Thoracic aorta (tissue), 2 donors: ENCODE data around the gene KCNJ2. TPM values are rescaled to one million over a fixed set of nuclear protein-coding genes. Genes with fewer than 3 reads are reported as not detected.

ENCODE experiments used
- ATAC-seq: fragments of 150-250 bp; one replicate; pipeline ENCODE4 v1.8.0; 2017; ENCODE audit warnings: low read depth; ENCODE audit not compliant: insufficient number of reproducible peaks, low FRiP score
- DNase-seq: peaks from one replicate; pipeline ENCODE4 v3.0.0-alpha.2; 2020; ENCODE audit warnings: low spot score
- H3K27ac ChIP-seq, 2 donors: fragments of 200-600 bp; sonication (generic); 1 replicate in 1 of 2; 2 replicates in 1 of 2; pipeline ENCODE4 v1.5.1; 2016; ENCODE audit warnings: mild to moderate bottlenecking in 2 of 2, moderate library complexity in 2 of 2
- H3K27me3 ChIP-seq: fragments of 200-600 bp; sonication (generic); replicated peaks from 2 replicates; pipeline ENCODE4 v1.6.0; 2016; ENCODE audit warnings: mild to moderate bottlenecking; ENCODE audit not compliant: insufficient read depth
- H3K36me3 ChIP-seq: fragments of 200-600 bp; sonication (generic); one replicate; pipeline ENCODE4 v1.5.1; 2016
- H3K4me1 ChIP-seq, 2 donors: fragments of 200-600 bp; sonication (generic); 1 replicate in 1 of 2; 2 replicates in 1 of 2; pipeline versions ENCODE4 v1.5.1 to v1.6.0; 2016; ENCODE audit warnings: low read depth in 2 of 2, mild to moderate bottlenecking in 1 of 2; ENCODE audit not compliant: control insufficient read depth in 1 of 2
- H3K4me3 ChIP-seq: fragments of 200-600 bp; sonication (generic); 2 replicates; pipeline ENCODE4 v1.5.1; 2016; ENCODE audit warnings: mild to moderate bottlenecking
- H3K9me3 ChIP-seq: fragments of 200-600 bp; sonication (generic); 2 replicates; pipeline ENCODE4 v1.5.1; 2016
- CTCF ChIP-seq: fragments of 200-600 bp; sonication (generic); IDR thresholded peaks from one replicate; pipeline ENCODE4 v1.5.1; 2019; ENCODE audit warnings: antibody characterized with exemption
- total RNA-seq, 2 donors: library from RNA; depleted of rRNA; stranded (reverse); fragments of >200 nt; gene quantifications; one replicate each; pipeline versions ENCODE4 v1.1.0 to v1.2.3, GENCODE V29; 2016

KCNJ2 gene
- total RNA-seq, result 1 to 10 TPM; 2.0 to 5.0 TPM

- ATAC-seq (no peak), DNase-seq (peak; percentile 9)
- Histone ChIP-seq H3K9me3 (no peaks in the 10 kb centered on the region), H3K27me3 (no peaks in the 10 kb centered on the region), H3K4me3 (peak within 1 kb of the TSS; percentile 83), H3K27ac (peak within 1 kb of the TSS; percentile 68 to 73), H3K4me1 (peaks cover 0 to 11% of the 10 kb centered on the region in 2 donors), H3K36me3 (no peaks in the 10 kb centered on the region)
- no peak for TF ChIP-seq CTCF
These were observed at the start of gene KCNJ2 for GRCh38 chr17:70168977-70169708. Gene KCNJ2, plus strand, starts transcription at chr17:70169532. Its CDS starts 5,508 bp downstream, at chr17:70175040.

- ATAC-seq (no peak), DNase-seq (no peak)
- Histone ChIP-seq H3K9me3 (peaks cover 5% of the 10 kb centered on the region), H3K4me3 (no peak overlapping the region), H3K4me1 (no peaks in the 10 kb centered on the region), H3K27me3 (no peaks in the 10 kb centered on the region), H3K27ac (no peak overlapping the region), H3K36me3 (no peaks in the 10 kb centered on the region)
- TF ChIP-seq CTCF, result no peak
These were observed 49.8 kb upstream of the KCNJ2 start for GRCh38 chr17:70119545-70119944.

DNA sequence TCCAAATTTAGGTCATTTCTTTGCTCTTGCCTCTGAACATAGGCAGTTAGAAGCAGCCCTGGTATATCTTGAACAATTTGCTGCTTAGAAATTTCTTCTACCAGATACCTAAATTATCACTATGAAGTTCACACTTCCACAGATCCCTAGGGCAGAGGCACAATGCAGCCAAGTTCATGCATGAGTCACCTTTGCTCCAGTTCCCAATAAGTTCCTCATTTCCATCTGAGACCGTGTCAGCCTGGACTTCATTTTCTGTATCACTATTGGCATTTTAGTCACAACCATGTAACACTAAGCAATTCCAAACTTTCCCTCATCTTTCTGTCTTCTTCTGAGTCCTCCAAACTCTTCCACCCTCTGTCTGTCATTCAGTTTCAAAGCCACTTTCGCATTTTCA lies 49.3 kb upstream of the KCNJ2 start:
- Histone ChIP-seq H3K4me1 (no peaks in the 10 kb centered on the region), H3K9me3 (peaks cover 5% of the 10 kb centered on the region), H3K27me3 (no peaks in the 10 kb centered on the region), H3K4me3 (no peak overlapping the region), H3K36me3 (no peaks in the 10 kb centered on the region), H3K27ac (no peak overlapping the region)
- ATAC-seq (no peak), DNase-seq (no peak)
- TF ChIP-seq CTCF, result no peak

- TF ChIP-seq CTCF, result no peak
- H3K9me3 ChIP-seq, result peaks cover 5% of the 10 kb centered on the region
- DNase-seq (no peak), ATAC-seq (no peak)
- H3K27me3 ChIP-seq, result no peaks in the 10 kb centered on the region
- H3K36me3 ChIP-seq, result no peaks in the 10 kb centered on the region
- no peak overlapping the region for H3K4me3 ChIP-seq
- H3K4me1 ChIP-seq, result no peaks in the 10 kb centered on the region
- H3K27ac ChIP-seq, result no peak overlapping the region
These were observed 48.9 kb upstream of the KCNJ2 start for GRCh38 chr17:70120425-70120824.

- Histone ChIP-seq H3K27me3 (no peaks in the 10 kb centered on the region), H3K4me3 (no peak overlapping the region), H3K36me3 (no peaks in the 10 kb centered on the region), H3K27ac (no peak overlapping the region), H3K9me3 (peaks cover 5% of the 10 kb centered on the region), H3K4me1 (no peaks in the 10 kb centered on the region)
- TF ChIP-seq CTCF, result no peak
- ATAC-seq (no peak), DNase-seq (no peak)
These were observed 48.2 kb upstream of the KCNJ2 start for GRCh38 chr17:70121126-70121525.
